H1 (cell line): ENCODE data around the gene RHOXF2B.
"Not testable (repeated sequence)": the region's sequence is repeated elsewhere in the genome, so short reads cannot be mapped to it uniquely, and the experiment has no call there.

Experiments
- BCL11A ChIP-seq, 2 experiments: IDR thresholded peaks; one replicate each; pipeline ENCODE4 v1.6.1; 2011; ENCODE audit warnings: low read depth in 2 of 2, low read length in 2 of 2, mild to moderate bottlenecking in 2 of 2
- CTCF ChIP-seq, 3 experiments: IDR thresholded peaks; 1 replicate in 2 of 3; 2 replicates in 1 of 3; pipeline versions ENCODE4 v1.5.1 to v1.6.1; 2011; ENCODE audit warnings: low read length in 3 of 3, mild to moderate bottlenecking in 3 of 3, inconsistent platforms in 2 of 3, low read depth in 1 of 3, moderate library complexity in 1 of 3; ENCODE audit not compliant: insufficient read depth in 1 of 3; ENCODE audit errors: control extremely low read depth in 1 of 3
- MAX ChIP-seq: IDR thresholded peaks from 2 replicates; pipeline ENCODE4 v1.6.1; 2012; ENCODE audit warnings: inconsistent platforms
- POLR2A ChIP-seq, 2 experiments: IDR thresholded peaks; 1 replicate in 1 of 2; 2 replicates in 1 of 2; pipeline ENCODE4 v1.6.1; 2011; ENCODE audit warnings: low read depth in 2 of 2, low read length in 2 of 2, mild to moderate bottlenecking in 2 of 2; ENCODE audit errors: control extremely low read depth in 1 of 2
- POLR2AphosphoS5 ChIP-seq: IDR thresholded peaks from 2 replicates; pipeline ENCODE4 v1.6.1; 2011; ENCODE audit warnings: low read depth, low read length
- SAP30 ChIP-seq: fragments of 300-600 bp; sonication (generic); IDR thresholded peaks from 2 replicates; pipeline ENCODE4 v1.7.1; 2012; ENCODE audit warnings: low read length, moderate library complexity, mild to moderate bottlenecking, inconsistent platforms; ENCODE audit not compliant: insufficient read depth, insufficient replicate concordance
- USF2 ChIP-seq: IDR thresholded peaks from 2 replicates; pipeline ENCODE4 v1.6.1; 2011; ENCODE audit warnings: low read length, improper control_type of control experiment

- TF ChIP-seq MAX; USF2; CTCF (IDR thresholded peaks at IDR 0.05; ENCODE audit: control extremely low read depth in 1 of 3, insufficient read depth in 1 of 3, low read depth in 1 of 3, low read length in 3 of 3); POLR2A (IDR thresholded peaks at IDR 0.05; ENCODE audit: control extremely low read depth in 1 of 2, low read depth in 2 of 2, low read length in 2 of 2); SAP30; POLR2AphosphoS5; BCL11A (IDR thresholded peaks at IDR 0.05; ENCODE audit: low read depth in 2 of 2, low read length in 2 of 2): not testable (repeated sequence)
Observed at GRCh38 chrX:120066169-120066568, 11.3 kb downstream of the RHOXF2B start.
